Fibroblast of lung (primary cell): ENCODE data around the gene MRI1. TPM values are rescaled to one million over a fixed set of nuclear protein-coding genes. Genes with fewer than 3 reads are reported as not detected.

ENCODE experiments used
- DNase-seq, 2 donors: peaks; one replicate each; pipeline versions ENCODE4 v3.0.0 to v3.0.0-alpha.2; 2010; ENCODE audit warnings: low read depth in 2 of 2
- H2AFZ ChIP-seq: 2 replicates; pipeline ENCODE4 v1.5.1; 2012; ENCODE audit warnings: low read length, control low read depth, inconsistent platforms
- H3K27ac ChIP-seq: 2 replicates; pipeline ENCODE4 v1.5.1; 2011; ENCODE audit warnings: low read length, control low read depth; ENCODE audit not compliant: insufficient read depth
- H3K27me3 ChIP-seq: 2 replicates; pipeline ENCODE4 v1.5.1; 2011; ENCODE audit warnings: mild to moderate bottlenecking, low read length; ENCODE audit not compliant: control insufficient read depth, insufficient read depth
- H3K36me3 ChIP-seq: 2 replicates; pipeline ENCODE4 v1.5.1; 2011; ENCODE audit warnings: low read length; ENCODE audit not compliant: control insufficient read depth, insufficient read depth
- H3K4me1 ChIP-seq: 2 replicates; pipeline ENCODE4 v1.5.1; 2011; ENCODE audit warnings: low read length; ENCODE audit not compliant: control insufficient read depth, insufficient read depth; ENCODE audit errors: extremely low read depth
- H3K4me2 ChIP-seq: 2 replicates; pipeline ENCODE4 v1.5.1; 2011; ENCODE audit warnings: low read length, control low read depth; ENCODE audit not compliant: insufficient read depth; ENCODE audit errors: extremely low read depth
- H3K4me3 ChIP-seq, 4 experiments: fragments of 200-600 bp in 1 of 4; sonication (generic) in 1 of 4; replicated peaks in 1 of 4; 2 replicates each; pipeline ENCODE4 v1.5.1; 2011 to 2016; ENCODE audit warnings: low read length in 4 of 4, low read depth in 3 of 4, mild to moderate bottlenecking in 3 of 4, control low read depth in 2 of 4, inconsistent platforms in 1 of 4, mixed read lengths in 1 of 4; ENCODE audit not compliant: insufficient read depth in 1 of 4; ENCODE audit errors: control extremely low read depth in 1 of 4
- H3K79me2 ChIP-seq: 2 replicates; pipeline ENCODE4 v1.5.1; 2012; ENCODE audit warnings: mild to moderate bottlenecking, low read length, inconsistent platforms; ENCODE audit not compliant: control insufficient read depth, insufficient read depth
- H3K9ac ChIP-seq: 2 replicates; pipeline ENCODE4 v1.5.1; 2011; ENCODE audit warnings: mild to moderate bottlenecking, low read length, control low read depth; ENCODE audit not compliant: insufficient read depth
- H3K9me3 ChIP-seq: 2 replicates; pipeline ENCODE4 v1.5.1; 2012; ENCODE audit warnings: low read depth, low read length; ENCODE audit not compliant: control insufficient read depth, insufficient read depth
- H4K20me1 ChIP-seq: 2 replicates; pipeline ENCODE4 v1.5.1; 2011; ENCODE audit warnings: low read length; ENCODE audit not compliant: control insufficient read depth, insufficient read depth; ENCODE audit errors: extremely low read depth
- EZH2 ChIP-seq: IDR thresholded peaks from 2 replicates; pipeline ENCODE4 v1.5.1; 2012; ENCODE audit warnings: low read length, control low read depth, mild to moderate bottlenecking; ENCODE audit errors: missing control alignments
- polyA plus RNA-seq, 2 donors: library from polyadenylated mRNA; depleted of rRNA in 1 of 2; stranded (reverse) in 1 of 2; unstranded in 1 of 2; fragments of >200 nt; gene quantifications; 2 replicates each; pipeline ENCODE4 v1.2.1, GENCODE V29; 2011 to 2012; ENCODE audit warnings: missing spikeins in 1 of 2
- total RNA-seq: library from RNA; depleted of rRNA; stranded (reverse); fragments of >200 nt; gene quantifications from 2 replicates; pipeline ENCODE4 v1.2.1, GENCODE V29; 2014
- TF ChIP-seq, protein P1 (sequence below), 2 donors: IDR thresholded peaks in 1 of 2; conservative IDR thresholded peaks in 1 of 2; 1 replicate in 1 of 2; 2 replicates in 1 of 2; pipeline ENCODE4 v1.5.1; 2011 to 2012; ENCODE audit warnings: low read length in 2 of 2, control low read depth in 1 of 2, inconsistent platforms in 1 of 2, low read depth in 1 of 2, mild to moderate bottlenecking in 1 of 2

MRI1 gene
- total and polyA plus RNA-seq, 2 donors (not counting 1 experiment from before 2014, with no cell fraction given): 17.1 to 17.7 TPM

DNA sequence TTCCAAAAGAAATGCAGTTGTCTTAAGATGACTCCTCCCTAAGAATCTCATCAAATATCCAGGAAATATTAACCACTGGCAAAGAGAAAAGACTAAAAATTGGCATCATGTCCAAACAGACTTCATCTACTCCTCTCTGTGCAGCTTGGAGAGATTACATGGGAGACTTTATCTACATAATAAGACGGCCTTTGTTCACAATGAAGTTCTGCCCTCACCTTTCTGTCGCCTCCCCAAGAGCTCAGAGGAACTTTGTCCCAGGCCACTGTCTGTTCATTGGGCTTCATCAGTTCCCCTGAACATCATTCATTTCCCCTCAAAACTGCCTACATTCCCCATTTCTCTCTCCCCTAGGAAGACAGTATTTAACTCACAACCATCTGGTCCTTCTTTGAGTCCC lies 22.4 kb upstream of the MRI1 start:
- Histone ChIP-seq H3K4me3 (no peak overlapping the region), H2AFZ (no peak overlapping the region), H3K27me3 (no peaks in the 10 kb centered on the region), H3K9ac (no peak overlapping the region), H3K27ac (no peak overlapping the region), H4K20me1 (no peaks in the 10 kb centered on the region), H3K79me2 (no peaks in the 10 kb centered on the region), H3K4me1 (peaks cover 5% of the 10 kb centered on the region), H3K4me2 (no peak overlapping the region), H3K9me3 (no peaks in the 10 kb centered on the region), H3K36me3 (no peaks in the 10 kb centered on the region)
- TF ChIP-seq, protein P1, sequence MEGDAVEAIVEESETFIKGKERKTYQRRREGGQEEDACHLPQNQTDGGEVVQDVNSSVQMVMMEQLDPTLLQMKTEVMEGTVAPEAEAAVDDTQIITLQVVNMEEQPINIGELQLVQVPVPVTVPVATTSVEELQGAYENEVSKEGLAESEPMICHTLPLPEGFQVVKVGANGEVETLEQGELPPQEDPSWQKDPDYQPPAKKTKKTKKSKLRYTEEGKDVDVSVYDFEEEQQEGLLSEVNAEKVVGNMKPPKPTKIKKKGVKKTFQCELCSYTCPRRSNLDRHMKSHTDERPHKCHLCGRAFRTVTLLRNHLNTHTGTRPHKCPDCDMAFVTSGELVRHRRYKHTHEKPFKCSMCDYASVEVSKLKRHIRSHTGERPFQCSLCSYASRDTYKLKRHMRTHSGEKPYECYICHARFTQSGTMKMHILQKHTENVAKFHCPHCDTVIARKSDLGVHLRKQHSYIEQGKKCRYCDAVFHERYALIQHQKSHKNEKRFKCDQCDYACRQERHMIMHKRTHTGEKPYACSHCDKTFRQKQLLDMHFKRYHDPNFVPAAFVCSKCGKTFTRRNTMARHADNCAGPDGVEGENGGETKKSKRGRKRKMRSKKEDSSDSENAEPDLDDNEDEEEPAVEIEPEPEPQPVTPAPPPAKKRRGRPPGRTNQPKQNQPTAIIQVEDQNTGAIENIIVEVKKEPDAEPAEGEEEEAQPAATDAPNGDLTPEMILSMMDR (conservative IDR thresholded peaks at IDR 0.05 in 1 of 2, IDR thresholded peaks at IDR 0.05 in 1 of 2; ENCODE audit: low read depth in 1 of 2, low read length in 2 of 2): no peak
- TF ChIP-seq EZH2: no peak
- DNase-seq: no peak

GRCh38 chr19:13742756-13743155 lies 21.6 kb upstream of the MRI1 start:
- no peak overlapping the region for H3K9ac ChIP-seq
- no peaks in the 10 kb centered on the region for H3K27me3 ChIP-seq
- H3K4me3 ChIP-seq: no peak overlapping the region
- peak; percentile 16 to 33 for DNase-seq
- H3K36me3 ChIP-seq: no peaks in the 10 kb centered on the region
- TF ChIP-seq EZH2: no peak
- TF ChIP-seq, protein P1 (conservative IDR thresholded peaks at IDR 0.05 in 1 of 2, IDR thresholded peaks at IDR 0.05 in 1 of 2; ENCODE audit: low read depth in 1 of 2, low read length in 2 of 2): no peak
- H3K79me2 ChIP-seq: no peaks in the 10 kb centered on the region
- no peaks in the 10 kb centered on the region for H4K20me1 ChIP-seq
- H3K9me3 ChIP-seq: no peaks in the 10 kb centered on the region
- no peak overlapping the region for H2AFZ ChIP-seq
- peak overlapping the region; percentile 5 for H3K4me2 ChIP-seq
- no peak overlapping the region for H3K27ac ChIP-seq
- peaks cover 5% of the 10 kb centered on the region for H3K4me1 ChIP-seq

GRCh38 chr19:13744174-13744573 lies 20.1 kb upstream of the MRI1 start:
- no peak overlapping the region for H3K4me2 ChIP-seq
- no peak for TF ChIP-seq EZH2
- TF ChIP-seq, protein P1 (conservative IDR thresholded peaks at IDR 0.05 in 1 of 2, IDR thresholded peaks at IDR 0.05 in 1 of 2; ENCODE audit: low read depth in 1 of 2, low read length in 2 of 2): no peak

More at GRCh38 chr19:13744174-13744573, 20.1 kb upstream of the MRI1 start:
- no peaks in the 10 kb centered on the region for H3K36me3 ChIP-seq
- H3K4me1 ChIP-seq: peaks cover 5% of the 10 kb centered on the region
- H4K20me1 ChIP-seq: no peaks in the 10 kb centered on the region
- H3K27ac ChIP-seq: no peak overlapping the region
- H3K79me2 ChIP-seq: peaks cover 7% of the 10 kb centered on the region
- H3K4me3 ChIP-seq: no peak overlapping the region
- H3K27me3 ChIP-seq: no peaks in the 10 kb centered on the region
- no peak overlapping the region for H3K9ac ChIP-seq
- no peak overlapping the region for H2AFZ ChIP-seq
- no peaks in the 10 kb centered on the region for H3K9me3 ChIP-seq
- DNase-seq: no peak
